ENCODE data around the gene GLOD5.

Gene GLOD5

DNA sequence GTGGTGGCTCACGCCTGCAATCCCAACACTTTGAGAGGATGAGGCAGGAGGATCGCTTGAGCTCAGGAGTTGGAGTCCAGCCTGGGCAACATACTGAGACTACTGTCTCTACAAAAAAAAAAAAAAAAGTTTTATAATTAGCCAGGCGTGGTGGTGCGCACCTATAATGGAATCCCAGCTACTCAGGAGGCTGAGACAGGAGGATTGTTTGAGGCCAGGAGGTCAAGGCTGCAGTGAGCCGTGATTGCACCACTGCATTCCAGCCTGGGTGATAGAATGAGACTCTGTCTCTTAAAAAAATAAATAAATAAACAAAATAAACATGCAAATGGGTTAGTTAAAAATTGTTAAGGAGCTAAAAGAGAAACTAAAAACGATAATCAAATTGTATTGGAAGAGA lies 7.7 kb downstream of the GLOD5 start:
- no peak for DNase-seq

DNA sequence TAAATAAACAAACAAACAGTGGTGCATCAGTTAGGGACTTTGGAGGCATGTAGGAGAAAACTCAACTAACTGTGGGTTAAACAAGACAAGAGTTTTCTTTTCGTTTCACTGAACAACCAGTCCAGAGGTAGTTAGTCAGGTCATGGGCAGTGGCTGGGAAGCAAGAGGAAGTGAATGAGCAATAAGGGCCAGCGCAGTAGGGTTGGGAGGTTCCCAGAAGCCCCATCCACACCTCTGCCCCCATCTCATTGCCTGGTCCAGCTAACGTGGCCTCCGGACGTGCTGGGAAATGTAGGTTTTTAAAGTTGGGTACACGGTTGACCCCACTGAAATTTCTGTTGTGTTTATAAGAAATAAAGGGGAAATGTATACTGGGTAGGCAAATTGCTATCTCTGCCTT lies 8.7 kb downstream of the GLOD5 start:
- no peak for DNase-seq

DNA sequence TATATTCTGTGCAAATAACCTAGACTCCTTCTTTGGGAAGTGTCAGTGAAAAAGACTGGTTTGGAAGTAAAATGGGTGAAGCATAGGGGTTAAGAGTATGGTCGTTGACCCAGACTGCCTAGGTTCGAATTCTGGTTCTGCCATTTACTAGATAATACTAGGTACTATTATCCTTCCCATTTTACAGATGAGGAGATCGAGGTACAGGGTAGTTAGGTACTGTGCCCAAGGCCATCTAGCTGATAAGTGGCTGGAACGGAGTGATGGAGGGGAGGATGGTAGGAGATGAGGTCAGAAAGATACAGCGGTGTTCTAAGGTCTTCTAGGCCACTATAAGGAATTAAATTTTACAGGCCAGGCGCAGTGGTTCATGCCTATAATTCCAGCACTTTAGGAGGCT lies 11.1 kb downstream of the GLOD5 start:
- no peak for DNase-seq

DNA sequence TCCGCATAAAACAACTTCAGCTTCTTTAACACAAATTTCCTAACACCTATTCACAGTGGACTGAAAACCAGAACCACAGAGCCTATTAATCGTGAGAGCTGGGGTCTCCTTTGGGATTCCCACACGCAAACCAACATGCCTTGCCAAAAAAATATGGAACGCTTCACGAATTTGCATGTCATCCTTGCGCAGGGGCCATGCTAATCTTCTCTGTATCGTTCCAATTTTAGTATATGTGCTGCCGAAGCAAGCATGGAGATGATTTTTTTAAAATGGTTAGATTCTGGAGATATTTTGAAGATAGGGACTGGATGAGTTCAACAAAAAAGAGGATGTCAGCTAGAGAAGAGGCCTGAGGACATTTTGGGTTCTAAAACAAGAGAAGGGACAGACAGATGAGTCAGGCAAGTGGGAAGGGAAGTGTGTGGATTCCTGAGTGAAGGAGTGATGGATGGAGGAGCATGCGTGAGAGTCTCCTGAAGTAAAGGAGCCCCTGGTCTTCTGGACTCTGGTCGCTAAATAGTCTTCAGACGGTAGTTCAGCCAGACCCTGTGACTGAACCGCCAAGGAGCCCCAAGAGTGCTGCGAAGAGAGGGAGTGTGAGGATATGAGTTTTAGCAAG lies 15.4 kb downstream of the GLOD5 start:
- DNase-seq, result no peak

DNA sequence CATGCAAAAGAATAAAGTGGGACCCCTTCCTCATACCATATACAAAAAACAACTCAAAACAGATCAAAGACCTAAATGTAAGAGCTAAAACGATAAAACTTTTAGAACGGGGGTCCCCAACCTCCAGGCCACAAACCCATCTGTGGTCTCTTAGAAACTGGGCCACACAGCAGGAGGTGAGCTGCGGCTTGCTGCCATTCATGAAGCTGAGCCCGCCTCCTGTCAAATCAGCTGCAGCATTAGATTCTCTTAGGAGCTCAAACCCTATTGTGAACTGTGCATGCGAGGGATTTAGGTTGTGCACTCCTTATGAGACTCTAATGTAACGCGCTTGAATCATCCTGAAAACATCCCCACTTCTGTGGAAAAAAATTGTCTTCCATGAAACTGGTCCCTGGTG lies 17.9 kb downstream of the GLOD5 start:
- DNase-seq, result no peak

DNA sequence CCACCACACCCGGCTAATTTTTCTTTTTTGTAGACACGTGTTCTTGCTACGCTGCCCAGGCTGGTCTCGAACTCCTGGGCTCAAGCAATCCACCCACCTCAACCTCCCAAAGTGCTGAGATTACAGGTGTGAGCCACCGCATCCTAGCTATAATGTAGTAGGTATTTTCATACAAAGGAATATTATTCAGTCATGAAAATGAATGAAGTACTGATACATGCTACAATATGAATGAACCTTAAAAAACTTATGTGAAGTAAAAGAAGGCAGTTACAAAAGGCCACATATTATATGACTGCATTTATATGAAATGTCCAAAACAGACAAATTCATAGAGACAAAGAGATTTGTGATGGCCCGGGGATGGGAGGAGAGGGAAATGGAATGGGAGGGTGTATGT lies 20.2 kb downstream of the GLOD5 start:
- DNase-seq, result no peak

DNA sequence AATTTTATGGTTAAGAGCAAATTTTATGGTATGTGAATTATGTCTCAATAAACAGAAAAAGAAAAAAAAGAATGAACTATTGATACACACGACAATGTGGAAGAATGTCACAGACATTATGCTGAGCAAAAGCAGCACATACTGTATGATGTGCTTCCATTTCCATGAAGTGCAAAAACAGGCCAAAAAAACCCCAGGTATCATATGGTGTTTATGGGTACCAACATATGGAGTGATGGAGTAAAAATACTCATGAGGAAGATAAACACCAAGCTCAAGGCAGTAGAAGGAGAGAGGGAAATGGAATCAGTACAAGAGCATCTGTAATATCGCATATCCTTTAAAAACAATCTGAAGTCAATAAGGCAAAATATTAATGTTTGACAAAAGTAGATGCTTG lies 20.7 kb downstream of the GLOD5 start:
- DNase-seq, result no peak

DNA sequence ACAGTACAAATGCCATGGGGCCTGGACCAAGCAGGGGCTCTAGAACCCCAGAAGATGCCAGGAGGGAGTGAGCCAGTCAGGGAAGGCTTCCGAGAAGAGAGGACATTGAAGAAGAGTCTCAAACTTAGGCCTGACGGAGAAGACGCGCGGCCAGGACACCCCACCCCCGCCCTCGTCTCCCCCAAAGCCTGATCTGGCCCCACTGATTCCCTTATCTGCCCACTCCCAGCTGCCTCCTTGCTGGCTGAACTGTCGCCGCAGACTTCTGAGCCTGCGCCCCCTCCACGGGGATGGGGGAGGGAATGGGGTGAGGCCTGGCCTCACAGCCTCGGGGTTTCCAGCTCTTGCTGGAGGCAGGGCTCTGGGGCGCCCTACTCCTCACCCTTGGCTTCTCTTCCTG lies 21.2 kb downstream of the GLOD5 start:
- no peak for DNase-seq

DNA sequence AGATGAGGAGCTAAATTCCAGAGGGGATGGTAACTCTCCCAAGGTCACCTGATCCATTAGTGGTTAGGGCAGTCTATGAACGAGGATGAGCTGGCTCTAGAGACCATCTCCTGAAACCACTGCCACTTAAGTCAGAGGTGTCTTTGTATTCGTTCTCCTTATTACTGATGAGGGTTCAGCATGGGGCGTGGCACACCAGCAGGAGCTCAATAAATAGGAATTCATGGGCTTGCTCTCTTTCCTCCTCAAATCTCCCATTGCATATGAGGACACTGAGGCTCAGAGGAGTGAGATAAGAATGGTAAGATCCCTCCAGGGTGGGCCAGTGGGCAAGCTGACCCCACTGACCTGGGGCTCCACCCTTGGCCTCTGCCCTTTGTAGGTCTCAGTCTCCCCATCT lies 23.2 kb downstream of the GLOD5 start:
- DNase-seq, result no peak

DNA sequence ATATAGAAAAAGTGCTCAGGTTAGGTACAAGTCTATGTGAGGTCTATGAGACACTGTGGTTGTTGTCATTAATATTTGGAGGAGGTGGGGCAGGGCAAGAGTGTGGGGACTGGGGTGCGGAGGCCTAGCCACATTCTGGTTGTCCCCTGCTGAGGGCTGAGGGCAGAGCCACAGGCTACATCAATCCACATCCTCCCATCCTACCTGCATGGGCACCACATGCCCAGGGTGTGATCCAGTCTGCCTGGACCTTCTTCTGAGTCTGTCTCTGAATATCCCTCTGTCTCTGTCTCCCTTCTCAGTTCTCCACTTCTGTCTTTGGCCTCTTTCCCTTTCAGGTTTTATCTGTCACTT lies 23.6 kb downstream of the GLOD5 start:
- DNase-seq, result no peak

DNA sequence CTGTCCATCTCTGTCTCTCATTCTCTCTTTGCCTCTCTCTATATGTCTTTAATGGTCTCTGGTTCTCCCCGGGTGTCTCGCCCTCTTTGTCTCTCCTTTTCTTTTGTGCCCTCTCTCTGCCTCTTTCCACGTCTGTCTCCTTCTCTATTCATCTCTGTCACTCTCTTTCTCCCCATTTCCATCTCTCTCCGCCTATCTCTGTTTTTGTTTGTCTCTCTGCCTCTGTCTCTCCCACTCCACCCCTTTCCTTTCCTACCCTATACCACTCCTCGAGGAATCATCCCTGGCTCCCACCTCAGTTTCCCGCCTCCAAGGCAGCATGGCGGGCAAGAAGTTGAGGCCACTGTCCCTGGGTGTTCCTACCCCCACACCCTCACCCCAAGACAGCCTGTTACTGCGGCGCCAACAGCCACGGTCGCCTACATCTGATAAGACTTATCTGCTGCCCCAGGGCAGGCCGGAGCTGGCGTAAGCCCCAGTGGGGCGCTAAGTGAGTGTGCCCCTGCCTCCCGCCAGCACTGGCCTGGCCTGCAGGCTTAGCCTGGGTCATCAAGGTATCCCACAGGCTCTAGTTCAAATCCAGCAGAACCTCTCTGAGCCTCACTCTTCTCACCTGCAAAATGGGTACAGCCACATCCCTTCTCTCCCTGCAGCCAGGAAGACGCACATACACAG lies 24.1 kb downstream of the GLOD5 start:
- DNase-seq, result no peak

DNA sequence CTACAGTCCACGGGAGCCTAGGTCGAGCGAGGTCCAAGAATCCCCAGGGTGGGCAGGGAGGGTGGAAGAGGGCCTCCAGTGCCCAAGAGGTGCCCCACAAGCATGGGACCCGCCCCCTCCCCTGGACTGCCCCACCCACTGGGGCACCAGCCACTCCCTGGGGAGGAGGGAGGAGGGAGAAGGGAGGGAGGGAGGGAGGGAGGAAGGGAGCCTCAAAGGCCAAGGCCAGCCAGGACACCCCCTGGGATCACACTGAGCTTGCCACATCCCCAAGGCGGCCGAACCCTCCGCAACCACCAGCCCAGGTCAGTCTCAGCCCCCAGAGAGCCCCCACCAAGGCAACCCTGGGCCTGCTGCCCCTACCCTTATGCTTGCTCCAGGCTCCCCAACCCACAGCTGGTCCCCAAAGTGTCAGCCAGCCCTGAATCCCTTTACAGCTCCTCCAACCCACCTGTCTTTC lies 24.8 kb downstream of the GLOD5 start, which contains the start of gene GATA1:
GATA1 (plus strand) TSS at position 250 of the 460 bp plus-strand sequence. CDS start 4,520 bp downstream, outside the sequence.
- DNase-seq, result no peak

DNA sequence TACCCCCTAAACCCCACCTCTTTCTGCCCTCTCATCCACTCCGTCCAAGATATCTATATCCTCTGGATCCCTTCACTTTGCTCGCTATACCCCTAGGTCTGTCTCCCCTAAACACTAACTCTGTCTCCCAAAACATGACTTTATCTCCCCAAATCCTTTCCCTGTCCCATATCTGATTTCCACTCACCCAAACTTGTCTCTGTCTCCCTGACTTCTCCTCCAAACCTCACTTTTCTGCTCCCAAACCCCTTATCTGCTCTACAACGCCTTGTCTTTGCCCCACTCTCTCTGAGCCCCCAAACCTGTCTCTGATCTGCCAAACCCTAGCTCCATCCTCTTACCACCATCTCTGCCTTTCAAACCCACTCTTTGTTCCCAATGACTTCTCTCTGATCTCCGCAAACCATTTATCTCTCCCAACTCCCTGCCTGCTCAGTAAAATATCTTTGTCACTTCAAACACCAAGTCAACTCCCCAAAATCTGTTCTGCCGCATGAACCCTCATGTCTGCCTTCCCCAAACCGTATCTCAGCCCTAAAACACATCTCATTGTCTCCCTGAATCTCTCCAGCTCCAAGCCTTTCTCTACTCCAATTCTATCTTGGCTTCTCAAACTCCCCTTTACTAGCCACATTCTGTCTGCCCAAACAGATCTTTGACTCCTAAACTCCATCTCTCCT lies 25.4 kb downstream of the GLOD5 start:
- DNase-seq, result no peak

DNA sequence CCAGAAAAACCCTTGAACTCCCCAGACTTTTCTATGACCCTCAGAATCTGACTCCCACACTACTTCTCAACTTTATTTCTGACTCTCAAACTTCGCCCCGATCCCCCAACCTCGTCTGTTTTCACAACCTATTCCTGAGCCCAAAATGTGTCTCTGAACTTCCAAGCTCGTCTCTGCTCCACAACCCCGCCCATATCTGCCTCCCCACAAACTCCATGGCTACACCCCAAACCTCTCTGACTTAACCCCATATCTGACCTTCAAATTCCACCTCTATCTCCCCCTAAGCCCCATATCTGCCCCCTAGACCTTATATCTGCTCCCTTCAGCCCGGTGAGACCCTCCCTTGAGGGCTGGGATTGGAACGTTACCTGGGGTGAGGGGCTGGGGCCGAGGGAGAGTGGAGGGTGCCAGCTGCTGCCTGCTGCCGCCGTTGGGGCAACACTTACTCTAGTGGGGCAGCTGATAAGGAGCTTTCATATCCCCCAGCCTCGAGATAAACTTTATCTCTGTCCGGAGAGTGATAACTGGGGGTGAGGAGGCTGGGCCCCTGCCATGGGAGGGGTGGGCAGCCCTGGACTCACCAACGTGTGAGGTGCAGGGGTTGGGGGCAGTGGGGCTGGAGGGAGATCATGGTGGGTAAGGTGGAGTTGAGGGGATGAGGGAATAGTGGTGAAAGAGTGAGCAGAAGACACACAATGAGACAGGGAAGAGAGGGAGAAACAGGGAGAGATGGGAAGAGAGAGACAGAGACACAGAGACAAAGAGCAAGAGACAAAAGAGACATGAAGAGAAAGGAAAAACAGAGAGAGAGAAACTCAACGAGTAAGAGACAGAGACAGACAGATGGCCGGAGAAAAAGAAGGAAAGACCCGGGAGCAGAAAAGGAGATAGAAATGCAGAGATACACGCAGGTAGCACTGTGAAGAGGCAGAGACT lies 26.2 kb downstream of the GLOD5 start:
- no peak for DNase-seq

DNA sequence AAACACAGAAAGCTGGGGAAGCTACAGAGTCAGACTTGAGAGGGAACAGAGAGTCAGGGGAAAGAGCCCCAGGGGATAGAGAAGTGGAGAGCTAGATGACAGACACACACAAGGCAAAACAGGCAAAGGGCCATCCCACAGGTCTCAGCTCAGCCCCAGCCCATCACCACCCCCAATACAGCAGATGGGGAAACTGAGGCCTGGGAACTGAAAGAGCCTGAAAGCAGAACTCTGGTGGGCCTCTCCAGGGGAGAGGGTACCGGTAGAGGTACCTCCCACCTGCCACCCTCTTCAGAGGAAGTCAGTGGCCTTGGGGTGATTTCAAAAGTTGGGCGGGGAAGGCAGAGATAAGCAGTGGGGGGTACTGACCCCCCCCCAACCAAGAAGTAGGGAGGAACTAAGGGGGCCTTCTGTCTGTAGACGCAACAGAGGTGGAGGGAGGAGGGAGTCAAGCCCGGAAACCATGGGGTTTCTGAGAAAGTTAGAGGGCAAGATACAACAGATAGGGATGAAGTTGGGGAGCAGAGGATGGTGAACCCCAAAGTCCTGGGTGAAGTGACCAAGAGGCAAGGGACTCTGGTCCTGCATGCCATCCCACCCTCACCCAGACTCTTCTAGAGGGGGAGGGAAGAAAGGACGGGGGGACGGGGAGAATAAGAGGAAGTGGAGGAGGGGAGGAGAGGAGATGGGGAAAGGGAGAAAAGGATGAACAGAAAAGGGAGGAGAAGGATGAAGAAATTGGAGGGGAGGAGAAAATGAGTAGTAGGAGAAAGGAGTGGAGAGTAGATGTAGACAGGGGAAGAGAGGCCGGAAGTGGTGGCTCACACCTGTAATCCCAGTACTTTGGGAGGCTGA lies 28.0 kb downstream of the GLOD5 start:
- no peak for DNase-seq

DNA sequence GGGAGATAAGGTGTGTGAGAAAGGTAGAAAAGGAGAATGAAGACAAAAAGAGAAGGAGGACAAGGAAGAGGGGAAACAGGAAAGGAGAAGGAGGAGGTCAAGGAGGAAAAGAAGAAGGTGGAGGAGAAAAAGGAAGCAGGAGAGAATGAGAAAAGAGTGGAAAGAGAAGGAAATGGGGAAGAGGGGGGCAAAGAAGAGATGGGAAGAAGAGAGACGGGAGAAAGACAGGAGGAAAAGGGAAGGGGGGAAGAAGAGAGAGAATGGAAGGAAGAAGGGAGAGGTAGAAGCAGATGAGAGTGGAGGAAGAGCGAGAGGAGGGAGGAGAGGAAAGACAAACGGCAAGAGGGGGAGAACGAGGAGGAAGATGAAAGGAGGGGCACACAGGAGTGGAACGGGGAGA lies 28.9 kb downstream of the GLOD5 start:
- no peak for DNase-seq

DNA sequence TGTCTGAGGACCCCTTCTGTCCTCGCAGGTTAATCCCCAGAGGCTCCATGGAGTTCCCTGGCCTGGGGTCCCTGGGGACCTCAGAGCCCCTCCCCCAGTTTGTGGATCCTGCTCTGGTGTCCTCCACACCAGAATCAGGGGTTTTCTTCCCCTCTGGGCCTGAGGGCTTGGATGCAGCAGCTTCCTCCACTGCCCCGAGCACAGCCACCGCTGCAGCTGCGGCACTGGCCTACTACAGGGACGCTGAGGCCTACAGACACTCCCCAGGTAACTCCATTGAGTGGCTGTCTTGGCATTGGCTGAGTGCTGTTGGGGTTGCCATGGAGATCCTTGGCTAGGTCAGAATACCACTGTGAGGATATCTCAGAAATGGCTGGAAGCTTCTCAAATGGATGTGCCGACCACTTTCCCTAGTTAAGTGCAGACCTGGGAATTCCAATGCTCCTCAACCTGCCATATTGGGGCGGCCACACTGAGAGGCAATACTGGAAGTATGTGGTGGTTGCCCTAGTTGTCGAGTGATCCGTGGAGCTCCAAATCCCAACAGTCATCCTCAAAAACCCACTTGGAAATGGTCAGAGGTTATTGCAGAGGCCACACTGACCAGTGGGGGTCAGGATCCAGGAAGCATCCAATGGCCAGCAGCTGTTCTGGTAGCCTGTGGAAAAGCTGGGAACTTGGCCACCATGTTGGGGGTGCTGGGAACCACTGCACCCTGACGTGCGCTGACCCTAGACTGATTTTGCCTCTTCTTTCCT lies 29.7 kb downstream of the GLOD5 start:
- DNase-seq, result no peak

DNA sequence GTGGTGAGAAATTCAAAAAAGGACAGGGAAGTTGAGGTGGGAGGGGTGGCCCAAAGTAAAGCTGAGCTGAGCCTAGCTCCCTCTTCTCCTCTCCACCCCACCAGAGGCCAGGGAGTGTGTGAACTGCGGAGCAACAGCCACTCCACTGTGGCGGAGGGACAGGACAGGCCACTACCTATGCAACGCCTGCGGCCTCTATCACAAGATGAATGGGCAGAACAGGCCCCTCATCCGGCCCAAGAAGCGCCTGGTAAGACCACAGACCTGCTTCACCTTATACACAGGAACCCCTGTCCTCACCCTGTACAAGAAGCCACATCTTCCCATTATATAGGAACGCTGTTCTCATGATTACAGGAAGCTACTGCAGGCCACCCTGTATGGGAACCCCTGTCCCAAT lies 30.7 kb downstream of the GLOD5 start:
- no peak for DNase-seq

DNA sequence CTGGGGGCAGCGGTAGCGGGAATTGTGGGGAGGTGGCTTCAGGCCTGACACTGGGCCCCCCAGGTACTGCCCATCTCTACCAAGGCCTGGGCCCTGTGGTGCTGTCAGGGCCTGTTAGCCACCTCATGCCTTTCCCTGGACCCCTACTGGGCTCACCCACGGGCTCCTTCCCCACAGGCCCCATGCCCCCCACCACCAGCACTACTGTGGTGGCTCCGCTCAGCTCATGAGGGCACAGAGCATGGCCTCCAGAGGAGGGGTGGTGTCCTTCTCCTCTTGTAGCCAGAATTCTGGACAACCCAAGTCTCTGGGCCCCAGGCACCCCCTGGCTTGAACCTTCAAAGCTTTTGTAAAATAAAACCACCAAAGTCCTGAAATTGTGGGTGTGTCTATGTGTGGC lies 32.4 kb downstream of the GLOD5 start:
- no peak for DNase-seq

DNA sequence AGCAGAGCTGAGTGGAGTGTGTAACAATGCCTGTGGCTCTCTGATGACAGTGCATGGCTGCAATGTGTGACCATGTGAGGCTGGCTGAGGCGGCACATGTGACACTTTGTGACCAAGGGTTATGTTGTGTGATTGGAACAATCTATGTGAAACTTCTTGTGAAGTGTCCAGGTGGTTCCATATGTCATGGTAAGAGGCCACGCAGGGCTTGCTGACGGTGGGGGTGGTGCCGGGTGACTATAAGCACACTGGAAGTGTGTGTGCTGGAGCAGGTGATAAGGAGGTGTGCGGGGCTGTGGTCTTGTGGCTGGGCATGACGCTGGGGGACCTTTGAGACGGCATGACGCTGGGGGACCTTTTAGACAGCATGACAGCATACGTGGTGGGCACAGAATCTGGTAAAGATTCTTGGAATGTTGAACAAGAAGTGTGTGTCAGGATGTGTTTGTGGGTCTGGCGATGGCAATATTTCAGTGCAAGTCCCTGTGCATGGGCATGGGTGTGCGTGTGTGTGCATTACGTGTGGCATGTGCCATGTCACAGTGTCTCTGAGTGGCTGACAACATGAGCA lies 32.9 kb downstream of the GLOD5 start:
- DNase-seq, result no peak

DNA sequence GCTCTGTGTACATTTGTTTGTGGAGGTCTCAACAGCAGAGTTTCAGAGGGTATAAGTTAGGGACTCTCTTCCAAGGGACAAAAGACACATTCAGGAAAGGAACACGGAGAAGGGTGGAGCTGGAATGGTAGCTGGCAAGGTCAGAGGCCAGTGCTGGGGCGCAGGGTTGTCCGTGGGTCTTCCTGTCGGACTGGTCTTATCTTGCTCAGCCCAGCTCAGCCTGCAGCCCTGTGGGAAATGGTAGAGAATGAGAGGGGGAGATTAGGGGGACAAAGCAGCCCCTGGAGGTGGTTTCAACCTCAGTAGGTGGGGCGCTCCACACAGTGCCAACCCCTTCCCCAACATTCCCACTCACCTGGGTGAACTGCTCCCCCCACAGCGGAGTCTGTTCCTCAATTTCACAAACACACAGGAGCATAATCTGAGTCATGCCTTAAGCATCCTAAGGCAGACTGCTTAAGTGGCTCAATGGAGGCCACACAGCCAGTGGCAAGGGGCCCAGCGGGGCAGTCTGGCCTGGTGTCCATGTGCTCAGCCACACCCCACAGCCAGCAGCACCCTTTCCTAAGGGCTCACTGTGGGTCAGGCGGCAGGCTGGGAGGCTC lies 33.5 kb downstream of the GLOD5 start:
- DNase-seq, result no peak
